Measurements from ENCODE around the gene CPSF2.

Gene CPSF2

GRCh38 chr14:92121670-92122350 lies at the start of gene CPSF2, which contains the start of gene NDUFB1:
CPSF2 (plus strand) TSS chr14:92121969; CDS start chr14:92130985, 9,016 bp downstream.
NDUFB1 (minus strand) TSS chr14:92121706; CDS start chr14:92117637, 4,069 bp downstream.
- peak; percentile 56 for DNase-seq

GRCh38 chr14:92074555-92074954 lies 47.2 kb upstream of the CPSF2 start:
- no peak for DNase-seq

GRCh38 chr14:92088494-92088893 lies 33.3 kb upstream of the CPSF2 start:
- DNase-seq: no peak

GRCh38 chr14:92093320-92093719 lies 28.4 kb upstream of the CPSF2 start:
- no peak for DNase-seq

GRCh38 chr14:92099802-92100201 lies 22.0 kb upstream of the CPSF2 start:
- DNase-seq: no peak

- DNase-seq: no peak
Observed at GRCh38 chr14:92103363-92103989, 18.3 kb upstream of the CPSF2 start.

GRCh38 chr14:92105073-92105892 lies 16.5 kb upstream of the CPSF2 start:
- DNase-seq: no peak

- DNase-seq: no peak
Observed at GRCh38 chr14:92105893-92106142, 16.0 kb upstream of the CPSF2 start.

- peak; percentile 89 for DNase-seq
Observed at GRCh38 chr14:92106143-92106926, 15.4 kb upstream of the CPSF2 start, which contains the start of gene ATXN3. ATXN3 (minus strand) TSS chr14:92106582; CDS start chr14:92106552, 30 bp downstream.

GRCh38 chr14:92108345-92109254 lies 13.2 kb upstream of the CPSF2 start:
- no peak for DNase-seq

GRCh38 chr14:92109490-92109889 lies 12.3 kb upstream of the CPSF2 start:
- no peak for DNase-seq

GRCh38 chr14:92121207-92121669 lies 531 bp upstream of the CPSF2 start:
- DNase-seq: no peak

GRCh38 chr14:92122351-92122677 lies 545 bp downstream of the CPSF2 start:
- no peak for DNase-seq

GRCh38 chr14:92122761-92123160 lies 992 bp downstream of the CPSF2 start:
- DNase-seq: no peak

GRCh38 chr14:92134456-92134855 lies 12.7 kb downstream of the CPSF2 start:
- no peak for DNase-seq

- DNase-seq: no peak
Observed at GRCh38 chr14:92135269-92135668, 13.5 kb downstream of the CPSF2 start.

GRCh38 chr14:92143309-92143708 lies 21.5 kb downstream of the CPSF2 start:
- no peak for DNase-seq

GRCh38 chr14:92143962-92144361 lies 22.2 kb downstream of the CPSF2 start:
- no peak for DNase-seq

- DNase-seq: no peak
Observed at GRCh38 chr14:92144708-92145107, 22.9 kb downstream of the CPSF2 start.

- no peak for DNase-seq
Observed at GRCh38 chr14:92153581-92153980, 31.8 kb downstream of the CPSF2 start.

- DNase-seq: no peak
Observed at GRCh38 chr14:92154283-92154942, 32.6 kb downstream of the CPSF2 start.

All from NCI-H2029 (cell line).